Prostate gland (tissue), 2 donors: ENCODE data around the gene FCHSD2.

Source experiments
- POLR2A ChIP-seq: fragments of 450-650 bp; IDR thresholded peaks from one replicate; pipeline ENCODE4 v1.6.1; 2016; ENCODE audit warnings: antibody characterized with exemption, mild to moderate bottlenecking
- POLR2AphosphoS5 ChIP-seq: sonication (generic); formaldehyde crosslinking; IDR thresholded peaks from one replicate; pipeline ENCODE4 v1.6.1; 2017; ENCODE audit warnings: antibody characterized with exemption
- TF ChIP-seq, protein P1 (sequence below), 4 experiments: fragments of 200-600 bp in 2 of 4; fragments of 450-650 bp in 2 of 4; sonication (generic) in 2 of 4; IDR thresholded peaks; 1 replicate in 3 of 4; 2 replicates in 1 of 4; pipeline ENCODE4 v1.5.1; 2016 to 2019; ENCODE audit warnings: antibody characterized with exemption in 4 of 4, mild to moderate bottlenecking in 2 of 4, moderate library complexity in 2 of 4

GRCh38 chr11:72859126-72859525 lies 283.0 kb downstream of the FCHSD2 start:
- TF ChIP-seq POLR2AphosphoS5 (no peak), POLR2A (no peak)
- TF ChIP-seq, protein P1, sequence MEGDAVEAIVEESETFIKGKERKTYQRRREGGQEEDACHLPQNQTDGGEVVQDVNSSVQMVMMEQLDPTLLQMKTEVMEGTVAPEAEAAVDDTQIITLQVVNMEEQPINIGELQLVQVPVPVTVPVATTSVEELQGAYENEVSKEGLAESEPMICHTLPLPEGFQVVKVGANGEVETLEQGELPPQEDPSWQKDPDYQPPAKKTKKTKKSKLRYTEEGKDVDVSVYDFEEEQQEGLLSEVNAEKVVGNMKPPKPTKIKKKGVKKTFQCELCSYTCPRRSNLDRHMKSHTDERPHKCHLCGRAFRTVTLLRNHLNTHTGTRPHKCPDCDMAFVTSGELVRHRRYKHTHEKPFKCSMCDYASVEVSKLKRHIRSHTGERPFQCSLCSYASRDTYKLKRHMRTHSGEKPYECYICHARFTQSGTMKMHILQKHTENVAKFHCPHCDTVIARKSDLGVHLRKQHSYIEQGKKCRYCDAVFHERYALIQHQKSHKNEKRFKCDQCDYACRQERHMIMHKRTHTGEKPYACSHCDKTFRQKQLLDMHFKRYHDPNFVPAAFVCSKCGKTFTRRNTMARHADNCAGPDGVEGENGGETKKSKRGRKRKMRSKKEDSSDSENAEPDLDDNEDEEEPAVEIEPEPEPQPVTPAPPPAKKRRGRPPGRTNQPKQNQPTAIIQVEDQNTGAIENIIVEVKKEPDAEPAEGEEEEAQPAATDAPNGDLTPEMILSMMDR (IDR thresholded peaks at IDR 0.05): no peak
